ENCODE results near the gene TBC1D19.

The TBC1D19 gene

DNA sequence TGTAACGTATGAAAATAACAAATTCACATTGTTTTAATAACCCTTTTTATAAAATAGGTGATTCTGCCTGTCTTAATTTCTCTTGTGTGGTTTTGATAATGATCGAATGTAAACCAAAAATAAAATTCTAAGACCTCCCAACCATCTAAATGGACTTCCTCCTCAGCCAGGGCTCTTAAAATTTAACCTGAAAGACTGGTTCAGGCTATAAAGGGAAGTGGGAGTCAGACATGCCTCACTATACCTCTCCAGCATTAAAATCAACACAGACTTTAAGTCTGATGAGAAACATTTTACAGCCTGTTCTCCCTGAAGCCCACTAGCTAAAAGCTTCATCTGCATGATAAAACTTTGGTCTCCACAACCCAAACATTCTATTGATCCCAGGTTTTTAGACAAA, 179.2 kb downstream of the TBC1D19 start:
- TF ChIP-seq ZFX (IDR thresholded peaks at IDR 0.05) = no peak
- TF ChIP-seq, protein P1, sequence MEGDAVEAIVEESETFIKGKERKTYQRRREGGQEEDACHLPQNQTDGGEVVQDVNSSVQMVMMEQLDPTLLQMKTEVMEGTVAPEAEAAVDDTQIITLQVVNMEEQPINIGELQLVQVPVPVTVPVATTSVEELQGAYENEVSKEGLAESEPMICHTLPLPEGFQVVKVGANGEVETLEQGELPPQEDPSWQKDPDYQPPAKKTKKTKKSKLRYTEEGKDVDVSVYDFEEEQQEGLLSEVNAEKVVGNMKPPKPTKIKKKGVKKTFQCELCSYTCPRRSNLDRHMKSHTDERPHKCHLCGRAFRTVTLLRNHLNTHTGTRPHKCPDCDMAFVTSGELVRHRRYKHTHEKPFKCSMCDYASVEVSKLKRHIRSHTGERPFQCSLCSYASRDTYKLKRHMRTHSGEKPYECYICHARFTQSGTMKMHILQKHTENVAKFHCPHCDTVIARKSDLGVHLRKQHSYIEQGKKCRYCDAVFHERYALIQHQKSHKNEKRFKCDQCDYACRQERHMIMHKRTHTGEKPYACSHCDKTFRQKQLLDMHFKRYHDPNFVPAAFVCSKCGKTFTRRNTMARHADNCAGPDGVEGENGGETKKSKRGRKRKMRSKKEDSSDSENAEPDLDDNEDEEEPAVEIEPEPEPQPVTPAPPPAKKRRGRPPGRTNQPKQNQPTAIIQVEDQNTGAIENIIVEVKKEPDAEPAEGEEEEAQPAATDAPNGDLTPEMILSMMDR (conservative IDR thresholded peaks at IDR 0.05) = no peak
- no peak overlapping the region for H3K27ac ChIP-seq

DNA sequence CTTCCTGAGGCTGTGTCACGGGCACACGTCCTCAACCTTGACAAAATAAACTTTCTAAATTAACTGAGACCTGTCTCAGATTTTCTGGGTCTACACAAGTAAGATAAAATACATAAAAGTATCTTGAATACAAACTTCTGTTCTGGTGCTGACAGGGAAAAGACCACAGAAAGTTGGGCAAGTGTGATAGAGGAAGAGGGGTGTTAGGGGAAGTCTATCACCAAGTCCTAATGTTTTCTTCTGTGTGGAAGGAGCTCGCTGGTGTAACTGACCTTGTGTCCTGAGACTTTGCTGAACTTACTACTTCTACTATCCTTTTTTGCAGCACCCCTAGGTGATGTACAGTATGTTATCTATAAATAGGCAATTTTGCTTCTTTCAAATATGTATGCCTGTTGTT, 179.8 kb downstream of the TBC1D19 start:
- no peak for TF ChIP-seq ZFX (IDR thresholded peaks at IDR 0.05)
- TF ChIP-seq, protein P1 (conservative IDR thresholded peaks at IDR 0.05) = no peak
- no peak overlapping the region for H3K27ac ChIP-seq

DNA sequence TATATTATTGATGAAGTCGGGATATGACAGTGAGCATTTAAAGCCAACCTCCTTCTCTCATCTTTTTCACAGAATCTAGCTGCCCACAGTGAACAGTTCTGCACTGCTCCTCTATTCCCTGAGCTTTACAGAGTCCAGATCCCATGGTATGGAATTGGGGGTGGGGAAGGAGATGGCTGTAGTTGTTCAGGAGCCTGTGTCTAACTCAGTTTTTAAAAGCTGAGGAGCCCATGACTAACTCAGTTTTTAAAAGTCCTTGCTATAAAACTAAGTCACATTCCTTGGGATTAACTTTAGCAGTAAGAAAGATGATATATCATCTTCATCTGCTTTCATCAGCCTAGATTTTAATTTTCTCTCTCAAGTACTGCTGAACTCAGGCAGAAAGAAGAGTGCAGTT, 180.3 kb downstream of the TBC1D19 start:
- no peak overlapping the region for H3K27ac ChIP-seq
- no peak for TF ChIP-seq ZFX (IDR thresholded peaks at IDR 0.05)
- TF ChIP-seq, protein P1 (conservative IDR thresholded peaks at IDR 0.05) = no peak

GRCh38 chr4:26765515-26765914, 181.6 kb downstream of the TBC1D19 start:
- TF ChIP-seq, protein P1 (conservative IDR thresholded peaks at IDR 0.05) = no peak
- no peak for TF ChIP-seq ZFX (IDR thresholded peaks at IDR 0.05)
- H3K27ac ChIP-seq = no peak overlapping the region

DNA sequence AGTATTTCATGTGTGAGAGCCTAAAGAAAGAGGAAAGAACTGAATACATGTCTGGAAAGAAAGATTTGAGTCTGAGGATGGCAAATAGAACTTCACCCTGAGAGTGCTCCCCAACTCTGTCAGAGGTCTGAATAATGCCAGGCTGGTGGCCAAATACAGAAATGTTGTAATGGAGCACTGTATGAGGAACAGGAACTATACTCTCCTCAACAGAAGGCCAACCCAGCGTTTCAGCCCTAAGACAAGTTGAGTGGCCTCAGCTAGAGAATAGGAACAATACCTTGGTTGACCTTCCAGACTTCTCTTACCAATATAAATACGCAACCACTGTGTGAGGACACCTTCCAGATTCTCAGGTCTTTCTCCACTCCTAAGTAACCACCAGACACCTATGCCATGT, 182.3 kb downstream of the TBC1D19 start:
- H3K27ac ChIP-seq = no peak overlapping the region
- TF ChIP-seq, protein P1 (conservative IDR thresholded peaks at IDR 0.05) = no peak
- no peak for TF ChIP-seq ZFX (IDR thresholded peaks at IDR 0.05)

GRCh38 chr4:26772096-26772873, 188.4 kb downstream of the TBC1D19 start:
- TF ChIP-seq, protein P1 (conservative IDR thresholded peaks at IDR 0.05) = no peak
- no peak for TF ChIP-seq ZFX (IDR thresholded peaks at IDR 0.05)
- H3K27ac ChIP-seq = no peak overlapping the region

GRCh38 chr4:26779224-26779623, 195.3 kb downstream of the TBC1D19 start:
- H3K27ac ChIP-seq = no peak overlapping the region
- no peak for TF ChIP-seq ZFX (IDR thresholded peaks at IDR 0.05)
- TF ChIP-seq, protein P1 (conservative IDR thresholded peaks at IDR 0.05) = no peak

All from C4-2B (cell line).